ENCODE results near the gene PALMD. TPM values are rescaled to one million over a fixed set of nuclear protein-coding genes. Genes with fewer than 3 reads are reported as not detected.

The PALMD gene
- total RNA-seq, 3 donors from 2014 or later (not counting 1 experiment from before 2014, with no cell fraction given): not detected

GRCh38 chr1:99723251-99723650 lies 77.3 kb downstream of the PALMD start:
- DNase-seq (no peak), ATAC-seq (no peak)
- no peaks in the 10 kb centered on the region for H3K36me3 Mint-ChIP-seq
- no peaks in the 10 kb centered on the region for H3K4me1 Mint-ChIP-seq
- TF ChIP-seq CTCF (IDR thresholded peaks at IDR 0.05): no peak
- intact Hi-C loops (cut with micrococcal nuclease): no loop called here
- Histone ChIP-seq H3K27me3 (ENCODE audit: control insufficient read depth, insufficient read depth, low read length) (no peaks in the 10 kb centered on the region), H3K9me3 (ENCODE audit: control insufficient read depth, insufficient read depth, low read length) (no peaks in the 10 kb centered on the region), H3K27ac (ENCODE audit: low read length) (no peak overlapping the region), H3K4me1 (ENCODE audit: control insufficient read depth, insufficient read depth, low read length) (no peaks in the 10 kb centered on the region), H3K36me3 (ENCODE audit: control insufficient read depth, insufficient read depth, low read length) (no peaks in the 10 kb centered on the region), H3K4me3 (ENCODE audit: low read length) (no peak overlapping the region)
- H3K9me3 Mint-ChIP-seq: no peaks in the 10 kb centered on the region
- 89% methylated on average over 3 of the region's 3 CpGs for WGBS (ENCODE audit: insufficient coverage)
- no peak overlapping the region for H3K4me3 Mint-ChIP-seq
- H3K27ac Mint-ChIP-seq: no peak overlapping the region
- no peaks in the 10 kb centered on the region for H3K27me3 Mint-ChIP-seq (ENCODE audit: low read depth in 2 of 2)

DNA sequence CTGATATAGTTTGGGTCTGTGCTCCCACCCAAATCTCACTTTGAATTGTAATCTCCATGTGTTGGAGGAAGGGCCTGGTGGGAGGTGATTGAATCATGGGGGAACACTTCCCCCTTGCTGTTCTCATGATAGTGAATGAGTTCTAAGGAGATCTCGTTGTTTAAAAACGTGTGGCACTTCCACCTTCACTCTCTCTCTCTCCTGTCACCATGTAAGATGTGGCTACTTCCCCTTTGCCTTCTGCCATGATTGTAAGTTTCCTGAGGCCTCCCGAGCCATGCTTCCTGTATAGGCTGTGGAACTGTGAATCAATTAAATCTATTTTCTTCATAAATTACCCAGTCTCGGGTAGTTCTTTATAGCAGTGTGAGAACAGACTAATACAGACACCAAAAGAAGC lies 80.1 kb downstream of the PALMD start:
- TF ChIP-seq CTCF (IDR thresholded peaks at IDR 0.05): no peak
- no peak overlapping the region for H3K27ac Mint-ChIP-seq
- ATAC-seq (no peak), DNase-seq (no peak)
- no peaks in the 10 kb centered on the region for H3K4me1 Mint-ChIP-seq
- Histone ChIP-seq H3K36me3 (ENCODE audit: control insufficient read depth, insufficient read depth, low read length) (no peaks in the 10 kb centered on the region), H3K4me1 (ENCODE audit: control insufficient read depth, insufficient read depth, low read length) (no peaks in the 10 kb centered on the region), H3K27me3 (ENCODE audit: control insufficient read depth, insufficient read depth, low read length) (no peaks in the 10 kb centered on the region), H3K9me3 (ENCODE audit: control insufficient read depth, insufficient read depth, low read length) (no peaks in the 10 kb centered on the region), H3K4me3 (ENCODE audit: low read length) (no peak overlapping the region), H3K27ac (ENCODE audit: low read length) (no peak overlapping the region)
- no peak overlapping the region for H3K4me3 Mint-ChIP-seq
- WGBS (ENCODE audit: insufficient coverage): 52% methylated on average over 2 of the region's 4 CpGs
- intact Hi-C loops (cut with micrococcal nuclease): no loop called here
- H3K9me3 Mint-ChIP-seq: no peaks in the 10 kb centered on the region
- H3K27me3 Mint-ChIP-seq (ENCODE audit: low read depth in 2 of 2): no peaks in the 10 kb centered on the region
- no peaks in the 10 kb centered on the region for H3K36me3 Mint-ChIP-seq

GRCh38 chr1:99726407-99726806 lies 80.5 kb downstream of the PALMD start:
- intact Hi-C loops (cut with micrococcal nuclease): no loop called here
- H3K4me3 Mint-ChIP-seq: no peak overlapping the region
- H3K4me3 ChIP-seq (ENCODE audit: low read length): no peak overlapping the region
- no peak for TF ChIP-seq CTCF (IDR thresholded peaks at IDR 0.05)
- no peak overlapping the region for H3K27ac Mint-ChIP-seq
- no peaks in the 10 kb centered on the region for H3K9me3 Mint-ChIP-seq
- ATAC-seq (no peak), DNase-seq (no peak)
- H3K4me1 Mint-ChIP-seq: no peaks in the 10 kb centered on the region
- H3K27me3 Mint-ChIP-seq (ENCODE audit: low read depth in 2 of 2): no peaks in the 10 kb centered on the region
- WGBS (ENCODE audit: insufficient coverage): 100% methylated on average over 1 of the region's 1 CpG
- H3K27me3 ChIP-seq (ENCODE audit: control insufficient read depth, insufficient read depth, low read length): no peaks in the 10 kb centered on the region
- no peaks in the 10 kb centered on the region for H3K36me3 Mint-ChIP-seq
- H3K4me1 ChIP-seq (ENCODE audit: control insufficient read depth, insufficient read depth, low read length): no peaks in the 10 kb centered on the region
- no peaks in the 10 kb centered on the region for H3K9me3 ChIP-seq (ENCODE audit: control insufficient read depth, insufficient read depth, low read length)
- H3K27ac ChIP-seq (ENCODE audit: low read length): no peak overlapping the region
- H3K36me3 ChIP-seq (ENCODE audit: control insufficient read depth, insufficient read depth, low read length): no peaks in the 10 kb centered on the region

DNA sequence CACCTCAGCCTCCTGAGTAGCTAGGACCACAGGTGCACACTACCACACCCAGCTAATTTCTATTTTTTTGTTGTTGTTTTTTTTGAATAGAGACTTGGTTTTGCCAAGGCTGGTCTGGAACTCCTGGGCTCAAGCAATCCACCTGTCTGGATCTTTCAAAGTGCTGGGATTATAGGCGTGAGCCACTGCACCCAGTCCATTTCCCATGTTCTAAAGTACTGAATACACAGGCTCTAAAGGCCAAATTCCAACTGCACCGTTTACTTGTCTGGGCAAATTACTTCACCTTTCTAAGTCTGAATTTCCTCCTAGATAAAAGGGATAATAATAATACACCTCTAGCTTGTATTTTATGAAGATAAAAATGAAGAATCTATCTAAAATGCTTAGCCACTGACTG lies 80.9 kb downstream of the PALMD start:
- intact Hi-C loops (cut with micrococcal nuclease): no loop called here
- ATAC-seq: no peak
- WGBS (ENCODE audit: insufficient coverage): 100% methylated on average over 1 of the region's 2 CpGs

More for the DNA sequence above, 80.9 kb downstream of the PALMD start:
- Histone ChIP-seq H3K9me3 (ENCODE audit: control insufficient read depth, insufficient read depth, low read length) (no peaks in the 10 kb centered on the region), H3K4me1 (ENCODE audit: control insufficient read depth, insufficient read depth, low read length) (no peaks in the 10 kb centered on the region), H3K4me3 (ENCODE audit: low read length) (no peak overlapping the region), H3K36me3 (ENCODE audit: control insufficient read depth, insufficient read depth, low read length) (no peaks in the 10 kb centered on the region), H3K27me3 (ENCODE audit: control insufficient read depth, insufficient read depth, low read length) (no peaks in the 10 kb centered on the region), H3K27ac (ENCODE audit: low read length) (no peak overlapping the region)
- Mint-ChIP-seq H3K27ac (no peak overlapping the region), H3K4me1 (no peaks in the 10 kb centered on the region), H3K36me3 (no peaks in the 10 kb centered on the region), H3K27me3 (ENCODE audit: low read depth in 2 of 2) (no peaks in the 10 kb centered on the region), H3K4me3 (no peak overlapping the region), H3K9me3 (no peaks in the 10 kb centered on the region)
- no peak for TF ChIP-seq CTCF (IDR thresholded peaks at IDR 0.05)
- no peak for DNase-seq
